T-cell (primary cell): ENCODE measurements around the gene ENO1. TPM values are rescaled to one million over a fixed set of nuclear protein-coding genes. Genes with fewer than 3 reads are reported as not detected.
A peak's percentile ranks its signal among the peaks of the same experiment; 100 is the strongest.

Experiments
- ATAC-seq, 4 experiments: fragments of 200-7000 bp in 3 of 4; fragments of 150-1000 bp in 1 of 4; cut with Tn5 transposase; replicated peaks in 1 of 4; 1 replicate in 3 of 4; 2 replicates in 1 of 4; pipeline ENCODE4 v1.10.0; 2021; ENCODE audit warnings: moderate library complexity in 3 of 4, mild to moderate bottlenecking in 2 of 4, moderate number of reproducible peaks in 1 of 4
- CTCF ChIA-PET, 2 donors: fragments of 300-600 bp; sonication (Branson Sonifier 250); formaldehyde crosslinking; loops; one replicate each; lab custom pipeline; 2022; ENCODE audit warnings: antibody characterized with exemption in 2 of 2; lab: Charles Lee
- POLR2A ChIA-PET, 2 donors: fragments of 300-600 bp; sonication (Branson Sonifier 250); formaldehyde crosslinking; loops; one replicate each; lab custom pipeline; 2022; ENCODE audit warnings: antibody characterized with exemption in 2 of 2; lab: Charles Lee
- DNase-seq, 35 experiments: peaks; one replicate each; pipeline versions ENCODE4 v3.0.0 to v3.0.0-alpha.2; 2013 to 2023
- H3K27ac ChIP-seq: one replicate; pipeline ENCODE4 v1.5.1; 2013; ENCODE audit warnings: low read length
- H3K27me3 ChIP-seq, 2 experiments: replicated peaks in 1 of 2; 1 replicate in 1 of 2; 2 replicates in 1 of 2; pipeline versions ENCODE4 v1.6.1 to v1.7.0; 2013; ENCODE audit warnings: low read length in 1 of 2, mixed read lengths in 1 of 2; ENCODE audit not compliant: control insufficient read depth in 2 of 2, insufficient read depth in 2 of 2; ENCODE audit errors: extremely low read depth in 1 of 2
- H3K36me3 ChIP-seq, 2 donors: 1 replicate in 1 of 2; 2 replicates in 1 of 2; pipeline versions ENCODE4 v1.6.1 to v1.7.0; 2013; ENCODE audit warnings: low read length in 1 of 2; ENCODE audit not compliant: control insufficient read depth in 2 of 2, insufficient read depth in 1 of 2; ENCODE audit errors: extremely low read depth in 1 of 2
- H3K4me1 ChIP-seq, 2 experiments: 1 replicate in 1 of 2; 2 replicates in 1 of 2; pipeline versions ENCODE4 v1.6.1 to v1.7.0; 2013; ENCODE audit warnings: low read length in 2 of 2, mixed read lengths in 1 of 2; ENCODE audit not compliant: insufficient read depth in 2 of 2, control insufficient read depth in 1 of 2; ENCODE audit errors: extremely low read depth in 1 of 2
- H3K4me3 ChIP-seq, 2 donors: 1 replicate in 1 of 2; 2 replicates in 1 of 2; pipeline versions ENCODE4 v1.5.1 to v1.7.0; 2013; ENCODE audit warnings: mild to moderate bottlenecking in 2 of 2, low read length in 1 of 2, moderate library complexity in 1 of 2; ENCODE audit not compliant: control insufficient read depth in 1 of 2; ENCODE audit errors: extremely low read depth in 1 of 2
- H3K9me3 ChIP-seq: 2 replicates; pipeline ENCODE4 v1.7.0; 2013
- H3K27ac Mint-ChIP-seq, 2 donors: one replicate each; pipeline ENCODE4 v1.8.0; 2020 to 2021; ENCODE audit warnings: mild to moderate bottlenecking in 2 of 2, mixed read lengths in 2 of 2
- H3K27me3 Mint-ChIP-seq, 2 donors: one replicate each; pipeline ENCODE4 v1.8.0; 2021 to 2022; ENCODE audit warnings: mixed read lengths in 2 of 2
- H3K36me3 Mint-ChIP-seq: one replicate; pipeline ENCODE4 v1.8.0; 2021; ENCODE audit warnings: mixed read lengths
- H3K4me1 Mint-ChIP-seq, 3 donors: one replicate each; pipeline ENCODE4 v1.8.0; 2020 to 2022; ENCODE audit warnings: mixed read lengths in 3 of 3, mild to moderate bottlenecking in 1 of 3
- H3K4me3 Mint-ChIP-seq, 3 donors: one replicate each; pipeline ENCODE4 v1.8.0; 2020 to 2022; ENCODE audit warnings: mild to moderate bottlenecking in 3 of 3, mixed read lengths in 3 of 3, moderate library complexity in 3 of 3
- H3K9me3 Mint-ChIP-seq, 3 donors: one replicate each; pipeline ENCODE4 v1.8.0; 2020 to 2022; ENCODE audit warnings: mixed read lengths in 3 of 3
- WGBS: methylation state at CpG from one replicate; pipeline ENCODE4 v1.1.5; 2013; ENCODE audit warnings: missing lambda C conversion rate; ENCODE audit not compliant: insufficient coverage; 5-methylcytosine and 5-hydroxymethylcytosine counted together
- total RNA-seq, 35 experiments: library from RNA in 6 of 35; stranded (reverse) in 6 of 35; fragments of 120-200 nt in 1 of 35; gene quantifications; one replicate each; pipeline versions ENCODE4 v1.2.1 to v1.2.4 and lab custom pipeline; 2013 to 2026

ENO1 gene
- total RNA-seq, 5 donors from 2014 or later (not counting 1 experiment from before 2014, with no cell fraction given) = 308 to 625 (median 545) TPM

DNA sequence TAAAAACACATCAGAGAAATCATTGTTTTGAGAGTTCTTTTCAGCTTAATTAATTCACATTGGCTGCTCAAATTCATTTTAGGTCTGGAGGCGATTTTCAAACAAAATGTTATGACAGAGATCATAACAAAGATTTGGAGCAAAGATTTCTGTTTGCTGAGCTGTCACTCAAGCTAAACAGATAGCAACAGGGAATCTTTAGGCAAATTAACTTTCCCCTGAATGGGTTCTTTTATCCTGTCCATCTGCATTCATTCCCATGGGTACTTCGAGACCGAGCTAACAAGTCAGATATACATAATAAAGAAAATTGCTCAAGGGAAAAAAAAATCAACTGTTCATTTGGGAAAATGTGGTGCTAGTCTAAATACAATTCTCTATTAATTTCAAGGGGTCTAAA is 37.0 kb upstream of the ENO1 start:
- Mint-ChIP-seq H3K36me3 (no peaks in the 10 kb centered on the region), H3K27me3 (no peaks in the 10 kb centered on the region), H3K27ac (no peak overlapping the region), H3K9me3 (no peaks in the 10 kb centered on the region), H3K4me3 (no peak overlapping the region), H3K4me1 (peaks cover 11 to 26% (median 18%) of the 10 kb centered on the region in 3 donors)
- Histone ChIP-seq H3K9me3 (no peaks in the 10 kb centered on the region), H3K36me3 (no peaks in the 10 kb centered on the region), H3K4me3 (no peak overlapping the region), H3K27ac (no peak overlapping the region), H3K4me1 (peaks cover 8 to 11% of the 10 kb centered on the region in 2 experiments), H3K27me3 (peaks cover 0 to 23% of the 10 kb centered on the region in 2 experiments)
- ATAC-seq = no peak
- DNase-seq = no peak
- ChIA-PET CTCF (interaction anchor here in 1 of 2 donors (0.5 to 1.9 kb wide), 3 partner anchors 74 to 574 kb away, joined by 4 to 10 read pairs (median 5); no protein-coding TSS in a partner anchor), POLR2A (interaction anchor here in 1 of 2 donors (0.6 kb wide), 1 partner anchor 330 kb away, joined by 5 read pairs; no protein-coding TSS in a partner anchor)
- no CpG with 5 or more reads among the region's 3 CpGs for WGBS

GRCh38 chr1:8914466-8914865 is 36.0 kb upstream of the ENO1 start:
- no peak overlapping the region for H3K4me3 Mint-ChIP-seq
- peaks cover 8 to 23% (median 12%) of the 10 kb centered on the region in 3 donors for H3K4me1 Mint-ChIP-seq
- H3K27ac Mint-ChIP-seq = no peak overlapping the region
- Histone ChIP-seq H3K27me3 (peaks cover 0 to 23% of the 10 kb centered on the region in 2 experiments), H3K9me3 (no peaks in the 10 kb centered on the region), H3K4me1 (peaks cover 8% of the 10 kb centered on the region in 2 experiments), H3K36me3 (no peaks in the 10 kb centered on the region), H3K4me3 (no peak overlapping the region), H3K27ac (no peak overlapping the region)
- no peaks in the 10 kb centered on the region for H3K27me3 Mint-ChIP-seq
- no peaks in the 10 kb centered on the region for H3K36me3 Mint-ChIP-seq
- no peaks in the 10 kb centered on the region for H3K9me3 Mint-ChIP-seq
- ATAC-seq = no peak
- DNase-seq = no peak
- no CpG with 5 or more reads among the region's 7 CpGs for WGBS
- CTCF ChIA-PET = interaction anchor here (0.5 to 1.9 kb wide), 7 partner anchors 40 to 1159 kb away, joined by 3 to 10 read pairs (median 4); no protein-coding TSS in a partner anchor
- POLR2A ChIA-PET = no interaction called here

DNA sequence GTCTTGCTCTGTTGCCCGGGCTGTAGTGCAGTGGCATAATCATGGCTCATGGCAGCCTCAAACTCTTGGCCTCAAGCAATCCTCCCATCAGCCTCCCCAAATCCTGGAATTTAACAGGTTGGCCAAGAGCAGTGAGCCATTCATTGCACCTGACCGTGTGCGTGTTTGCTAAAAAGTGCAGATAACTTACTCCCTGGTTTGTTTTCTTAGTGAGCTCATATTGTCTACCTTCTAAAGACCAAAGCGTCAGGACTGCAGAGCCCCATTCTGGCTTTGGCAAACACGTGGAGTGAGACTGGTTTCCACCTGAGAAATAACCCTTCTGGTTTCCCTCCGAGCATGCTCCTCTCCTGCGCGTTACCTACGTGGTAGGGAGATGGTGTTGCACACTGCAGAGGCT is 35.0 kb upstream of the ENO1 start:
- Mint-ChIP-seq H3K36me3 (no peaks in the 10 kb centered on the region), H3K27ac (no peak overlapping the region), H3K4me3 (no peak overlapping the region), H3K9me3 (no peaks in the 10 kb centered on the region), H3K27me3 (no peaks in the 10 kb centered on the region), H3K4me1 (peaks cover 8 to 15% (median 8%) of the 10 kb centered on the region in 3 donors)
- Histone ChIP-seq H3K9me3 (no peaks in the 10 kb centered on the region), H3K27ac (no peak overlapping the region), H3K36me3 (no peaks in the 10 kb centered on the region), H3K4me3 (no peak overlapping the region), H3K27me3 (peaks cover 0 to 23% of the 10 kb centered on the region in 2 experiments), H3K4me1 (peaks cover 3 to 6% of the 10 kb centered on the region in 2 experiments)
- ATAC-seq (no peak), DNase-seq (no peak)
- ChIA-PET CTCF (interaction anchor here in 1 of 2 donors (0.6 to 1.0 kb wide), 2 partner anchors 36 to 91 kb away, joined by 4 to 8 read pairs; no protein-coding TSS in a partner anchor), POLR2A (no interaction called here)
- WGBS = 88% methylated on average over 5 of the region's 9 CpGs

DNA sequence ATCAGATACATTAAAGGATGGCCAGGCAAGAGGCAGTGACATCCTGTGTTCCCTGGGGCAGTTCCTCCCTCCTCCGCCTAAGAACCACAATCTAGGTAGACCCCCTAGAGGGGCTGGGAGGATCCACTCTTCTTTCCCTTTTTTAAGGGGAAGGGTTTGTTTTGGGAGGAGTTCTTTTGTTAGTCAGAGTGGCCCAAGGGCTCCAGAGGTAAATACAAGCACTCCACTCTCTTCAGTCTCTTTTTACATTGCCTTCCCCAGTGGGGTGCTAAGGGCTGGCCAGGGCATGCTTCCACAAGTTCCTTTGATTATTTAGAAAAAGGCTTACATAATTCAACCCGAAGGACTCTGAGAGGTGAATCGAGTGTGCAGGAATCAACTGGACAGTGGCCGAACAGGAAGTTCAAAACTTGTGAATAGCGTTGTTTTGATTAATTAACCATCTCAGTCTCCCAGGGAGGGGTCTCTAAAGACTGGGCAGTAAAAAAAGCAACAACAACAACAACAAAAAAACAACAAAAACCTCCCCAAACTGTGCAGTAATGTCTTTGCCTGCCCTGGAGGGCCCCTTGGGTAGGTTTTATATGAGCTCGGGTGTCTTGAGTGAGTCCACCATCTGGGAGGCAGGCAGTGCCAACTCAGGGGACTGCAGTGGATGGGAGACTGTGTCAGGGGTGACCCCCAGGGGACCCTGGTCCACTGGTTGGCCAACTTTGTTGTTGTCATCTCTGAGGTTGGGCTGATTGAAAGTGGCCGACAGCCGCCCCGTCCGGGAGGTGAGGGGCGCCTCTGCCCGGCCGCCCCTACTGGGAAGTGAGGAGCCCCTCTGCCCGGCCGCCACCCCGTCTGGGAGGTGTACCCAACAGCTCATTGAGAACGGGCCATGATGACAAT is 33.2 kb upstream of the ENO1 start:
- CTCF ChIA-PET = no interaction called here
- no peaks in the 10 kb centered on the region for H3K27me3 Mint-ChIP-seq
- no peaks in the 10 kb centered on the region for H3K9me3 ChIP-seq
- DNase-seq (no peak), ATAC-seq (no peak)
- no peak overlapping the region for H3K4me3 ChIP-seq
- H3K36me3 Mint-ChIP-seq = no peaks in the 10 kb centered on the region
- H3K9me3 Mint-ChIP-seq = no peaks in the 10 kb centered on the region
- H3K4me1 ChIP-seq = no peaks in the 10 kb centered on the region
- POLR2A ChIA-PET = no interaction called here
- 100% methylated on average over 1 of the region's 17 CpGs for WGBS
- H3K27me3 ChIP-seq = peaks cover 0 to 23% of the 10 kb centered on the region in 2 experiments
- no peak overlapping the region for H3K27ac Mint-ChIP-seq
- H3K36me3 ChIP-seq = no peaks in the 10 kb centered on the region
- H3K4me3 Mint-ChIP-seq = no peak overlapping the region
- peaks cover 0 to 9% (median 2%) of the 10 kb centered on the region in 3 donors for H3K4me1 Mint-ChIP-seq
- H3K27ac ChIP-seq = no peak overlapping the region

DNA sequence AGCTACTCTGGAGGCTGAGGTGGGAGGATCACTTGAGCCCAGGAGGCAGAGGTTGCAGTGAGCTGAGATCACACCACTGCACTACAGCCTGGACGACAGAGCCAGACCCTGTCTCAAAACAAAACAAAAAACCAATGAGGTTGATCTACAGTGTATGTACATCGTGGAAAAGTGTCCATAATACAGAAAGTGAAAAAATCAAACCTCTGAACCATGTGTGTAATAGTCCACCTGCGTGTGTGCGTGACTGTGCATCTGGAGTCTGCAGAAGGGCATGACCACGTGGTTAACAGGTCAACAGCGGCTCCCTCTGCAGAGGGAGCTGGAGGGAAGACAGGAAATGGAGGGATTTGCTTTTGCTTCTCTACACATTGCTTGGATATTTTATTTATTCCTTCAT is 32.4 kb upstream of the ENO1 start:
- H3K27me3 Mint-ChIP-seq = no peaks in the 10 kb centered on the region
- H3K4me1 ChIP-seq = no peaks in the 10 kb centered on the region
- ATAC-seq (no peak), DNase-seq (no peak)
- peaks cover 0 to 19% of the 10 kb centered on the region in 2 experiments for H3K27me3 ChIP-seq
- H3K36me3 ChIP-seq = no peaks in the 10 kb centered on the region
- H3K9me3 Mint-ChIP-seq = no peaks in the 10 kb centered on the region
- no peak overlapping the region for H3K4me3 Mint-ChIP-seq
- H3K36me3 Mint-ChIP-seq = no peaks in the 10 kb centered on the region
- H3K9me3 ChIP-seq = no peaks in the 10 kb centered on the region
- H3K4me1 Mint-ChIP-seq = peaks cover 2 to 10% (median 4%) of the 10 kb centered on the region in 3 donors
- 50% methylated on average over 1 of the region's 6 CpGs for WGBS
- ChIA-PET POLR2A (interaction anchor here in 1 of 2 donors (0.7 kb wide), 1 partner anchor 50 kb away, joined by 3 read pairs; no protein-coding TSS in a partner anchor), CTCF (no interaction called here)
- no peak overlapping the region for H3K27ac ChIP-seq
- H3K4me3 ChIP-seq = no peak overlapping the region
- H3K27ac Mint-ChIP-seq = peak overlapping the region in 1 of 2 donors; percentile 6

DNA sequence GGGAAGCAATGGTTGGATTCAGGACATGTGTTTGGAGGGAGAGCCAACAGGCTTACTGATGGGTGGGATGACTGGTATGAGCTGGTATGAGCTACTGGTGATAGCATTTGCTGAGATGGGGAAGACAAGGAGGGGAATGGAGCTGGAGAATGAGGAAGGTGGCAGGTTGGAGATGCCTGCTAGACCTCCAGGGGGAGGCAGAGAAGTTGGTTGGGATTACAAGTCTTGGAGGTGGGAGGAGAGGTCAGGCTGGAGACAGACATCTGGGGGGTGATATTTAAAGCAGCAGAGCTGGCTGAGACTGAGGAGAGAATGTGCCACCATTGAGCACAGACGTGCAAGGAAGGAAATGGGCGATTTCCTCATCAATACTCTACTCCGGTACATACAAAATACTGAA is 31.8 kb upstream of the ENO1 start:
- DNase-seq (no peak), ATAC-seq (no peak)
- peak overlapping the region; percentile 4 to 40 for H3K27ac Mint-ChIP-seq
- no CpG with 5 or more reads among the region's 3 CpGs for WGBS
- no peaks in the 10 kb centered on the region for H3K36me3 Mint-ChIP-seq
- ChIA-PET POLR2A (interaction anchor here in 1 of 2 donors (0.7 kb wide), 1 partner anchor 49 kb away, joined by 3 read pairs; no protein-coding TSS in a partner anchor), CTCF (no interaction called here)
- Histone ChIP-seq H3K27me3 (peaks cover 0 to 19% of the 10 kb centered on the region in 2 experiments), H3K9me3 (no peaks in the 10 kb centered on the region), H3K27ac (no peak overlapping the region), H3K4me3 (no peak overlapping the region), H3K4me1 (no peaks in the 10 kb centered on the region), H3K36me3 (no peaks in the 10 kb centered on the region)
- H3K9me3 Mint-ChIP-seq = no peaks in the 10 kb centered on the region
- no peak overlapping the region for H3K4me3 Mint-ChIP-seq
- peaks cover 7 to 15% (median 8%) of the 10 kb centered on the region in 3 donors for H3K4me1 Mint-ChIP-seq
- no peaks in the 10 kb centered on the region for H3K27me3 Mint-ChIP-seq
